ENCODE measurements around the gene RFTN2. TPM values are rescaled to one million over a fixed set of nuclear protein-coding genes. Genes with fewer than 3 reads are reported as not detected.

The RFTN2 gene
- total and polyA plus RNA-seq, 2 of the 13 experiments (the other 11 are each of a cell fraction or from before 2014, with no cell fraction given), result not detected

DNA sequence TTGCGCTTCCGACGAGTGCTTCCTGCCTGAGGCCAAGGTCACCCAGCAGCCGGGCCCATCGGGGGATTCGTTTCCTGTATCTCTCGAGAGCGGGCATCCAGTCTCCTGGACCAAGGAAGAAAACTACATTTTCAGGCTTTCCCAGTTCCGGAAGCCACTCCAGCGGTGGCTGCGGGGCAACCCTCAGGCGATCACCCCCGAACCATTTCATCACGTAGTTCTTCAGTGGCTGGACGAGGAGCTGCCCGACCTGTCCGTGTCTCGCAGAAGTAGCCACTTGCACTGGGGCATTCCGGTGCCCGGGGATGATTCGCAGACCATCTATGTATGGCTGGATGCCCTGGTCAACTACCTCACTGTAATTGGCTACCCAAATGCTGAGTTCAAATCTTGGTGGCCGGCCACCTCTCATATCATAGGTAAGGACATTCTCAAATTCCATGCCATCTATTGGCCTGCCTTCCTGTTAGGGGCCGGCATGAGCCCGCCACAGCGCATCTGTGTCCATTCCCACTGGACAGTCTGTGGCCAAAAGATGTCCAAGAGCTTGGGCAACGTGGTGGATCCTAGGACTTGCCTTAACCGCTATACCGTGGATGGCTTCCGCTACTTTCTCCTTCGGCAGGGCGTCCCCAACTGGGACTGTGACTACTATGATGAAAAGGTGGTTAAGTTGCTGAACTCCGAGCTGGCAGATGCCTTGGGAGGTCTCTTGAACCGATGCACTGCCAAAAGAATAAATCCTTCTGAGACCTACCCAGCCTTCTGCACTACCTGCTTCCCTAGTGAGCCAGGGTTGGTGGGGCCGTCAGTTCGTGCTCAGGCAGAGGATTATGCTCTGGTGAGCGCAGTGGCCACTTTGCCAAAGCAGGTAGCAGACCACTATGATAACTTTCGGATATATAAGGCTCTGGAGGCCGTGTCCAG, 30.8 kb upstream of the RFTN2 start (continued):
- TF ChIP-seq, protein P1, sequence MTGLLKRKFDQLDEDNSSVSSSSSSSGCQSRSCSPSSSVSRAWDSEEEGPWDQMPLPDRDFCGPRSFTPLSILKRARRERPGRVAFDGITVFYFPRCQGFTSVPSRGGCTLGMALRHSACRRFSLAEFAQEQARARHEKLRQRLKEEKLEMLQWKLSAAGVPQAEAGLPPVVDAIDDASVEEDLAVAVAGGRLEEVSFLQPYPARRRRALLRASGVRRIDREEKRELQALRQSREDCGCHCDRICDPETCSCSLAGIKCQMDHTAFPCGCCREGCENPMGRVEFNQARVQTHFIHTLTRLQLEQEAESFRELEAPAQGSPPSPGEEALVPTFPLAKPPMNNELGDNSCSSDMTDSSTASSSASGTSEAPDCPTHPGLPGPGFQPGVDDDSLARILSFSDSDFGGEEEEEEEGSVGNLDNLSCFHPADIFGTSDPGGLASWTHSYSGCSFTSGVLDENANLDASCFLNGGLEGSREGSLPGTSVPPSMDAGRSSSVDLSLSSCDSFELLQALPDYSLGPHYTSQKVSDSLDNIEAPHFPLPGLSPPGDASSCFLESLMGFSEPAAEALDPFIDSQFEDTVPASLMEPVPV (CRISPR knock-in tag; IDR thresholded peaks at IDR 0.05), result 0 out of 2 replicates have a peak, but pooled peaks have one; percentile 15
- TF ChIP-seq ZNF382 (CRISPR knock-in tag; IDR thresholded peaks at IDR 0.05; ENCODE audit: borderline replicate concordance), result no peak
- TF ChIP-seq ZMYM3 (CRISPR knock-in tag; IDR thresholded peaks at IDR 0.05), result peak; percentile 36; the same call in 1 of the 2 replicates
- 0 out of 2 replicates have a peak, but pooled peaks have one; percentile 9 for TF ChIP-seq CAMTA2 (CRISPR knock-in tag; IDR thresholded peaks at IDR 0.05; ENCODE audit: borderline replicate concordance)
- no peak for TF ChIP-seq ZNF841 (CRISPR knock-in tag; IDR thresholded peaks at IDR 0.05; ENCODE audit: borderline replicate concordance)
- TF ChIP-seq ZNF558 (CRISPR knock-in tag; IDR thresholded peaks at IDR 0.05; ENCODE audit: borderline replicate concordance), result 0 out of 2 replicates have a peak, but pooled peaks have one; percentile 60
- TF ChIP-seq TFDP2 (CRISPR knock-in tag; IDR thresholded peaks at IDR 0.05), result no peak
- no peak; the same call in 1 of the 2 replicates for TF ChIP-seq SALL1 (CRISPR knock-in tag; IDR thresholded peaks at IDR 0.05)
- TF ChIP-seq NFYC (CRISPR knock-in tag; IDR thresholded peaks at IDR 0.05), result no peak
- TF ChIP-seq IRX3 (CRISPR knock-in tag; IDR thresholded peaks at IDR 0.05; ENCODE audit: borderline replicate concordance, low read depth), result peak; percentile 44; the same call in 1 of the 2 replicates
- 0 out of 2 replicates have a peak, but pooled peaks have one; percentile 4 for TF ChIP-seq EED (CRISPR knock-in tag; IDR thresholded peaks at IDR 0.05)
- 0 out of 2 replicates have a peak, but pooled peaks have one; percentile 11 for TF ChIP-seq ZNF430 (CRISPR knock-in tag; IDR thresholded peaks at IDR 0.05)
- peak; percentile 29; the same call in 1 of the 2 replicates for TF ChIP-seq ZNF280B (CRISPR knock-in tag; IDR thresholded peaks at IDR 0.05; ENCODE audit: borderline replicate concordance)
- 0 out of 2 replicates have a peak, but pooled peaks have one; percentile 36 for TF ChIP-seq MEIS1 (CRISPR knock-in tag; IDR thresholded peaks at IDR 0.05; ENCODE audit: borderline replicate concordance)
- TF ChIP-seq NFKBIZ (CRISPR knock-in tag; IDR thresholded peaks at IDR 0.05), result no peak
- TF ChIP-seq ZNF180 (CRISPR knock-in tag; IDR thresholded peaks at IDR 0.05; ENCODE audit: borderline replicate concordance, low read depth), result no peak
- no peak for TF ChIP-seq CENPX (CRISPR knock-in tag; IDR thresholded peaks at IDR 0.05)
- no peak for TF ChIP-seq ZNF704 (CRISPR knock-in tag; IDR thresholded peaks at IDR 0.05; ENCODE audit: borderline replicate concordance)
- TF ChIP-seq PLRG1 (conservative IDR thresholded peaks at IDR 0.05), result no peak
- TF ChIP-seq REPIN1 (CRISPR knock-in tag; IDR thresholded peaks at IDR 0.05; ENCODE audit: borderline replicate concordance, low read depth), result peak; percentile 35; the same call in 1 of the 2 replicates

Data from HepG2 (cell line).